ENCODE results near the gene CIT.

DNA sequence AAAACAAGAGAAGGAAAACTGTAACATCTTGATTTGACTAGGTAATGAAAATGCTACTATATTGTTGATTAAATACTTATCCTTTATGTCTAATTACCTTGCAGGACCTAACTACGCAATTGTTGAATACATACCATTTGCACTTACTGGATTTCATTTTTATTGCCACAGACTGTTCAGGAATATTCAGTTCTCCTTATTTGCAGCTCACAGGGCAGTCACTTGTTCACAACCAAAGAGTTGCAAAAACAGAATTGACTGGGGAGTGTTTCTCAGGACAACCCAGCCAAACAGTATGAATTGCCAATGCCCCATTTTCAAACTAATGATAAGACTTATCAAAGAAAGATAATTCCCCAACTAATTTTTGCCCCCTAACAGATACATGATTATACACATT is 49.4 kb downstream of the CIT start:
- TF ChIP-seq, protein P1, sequence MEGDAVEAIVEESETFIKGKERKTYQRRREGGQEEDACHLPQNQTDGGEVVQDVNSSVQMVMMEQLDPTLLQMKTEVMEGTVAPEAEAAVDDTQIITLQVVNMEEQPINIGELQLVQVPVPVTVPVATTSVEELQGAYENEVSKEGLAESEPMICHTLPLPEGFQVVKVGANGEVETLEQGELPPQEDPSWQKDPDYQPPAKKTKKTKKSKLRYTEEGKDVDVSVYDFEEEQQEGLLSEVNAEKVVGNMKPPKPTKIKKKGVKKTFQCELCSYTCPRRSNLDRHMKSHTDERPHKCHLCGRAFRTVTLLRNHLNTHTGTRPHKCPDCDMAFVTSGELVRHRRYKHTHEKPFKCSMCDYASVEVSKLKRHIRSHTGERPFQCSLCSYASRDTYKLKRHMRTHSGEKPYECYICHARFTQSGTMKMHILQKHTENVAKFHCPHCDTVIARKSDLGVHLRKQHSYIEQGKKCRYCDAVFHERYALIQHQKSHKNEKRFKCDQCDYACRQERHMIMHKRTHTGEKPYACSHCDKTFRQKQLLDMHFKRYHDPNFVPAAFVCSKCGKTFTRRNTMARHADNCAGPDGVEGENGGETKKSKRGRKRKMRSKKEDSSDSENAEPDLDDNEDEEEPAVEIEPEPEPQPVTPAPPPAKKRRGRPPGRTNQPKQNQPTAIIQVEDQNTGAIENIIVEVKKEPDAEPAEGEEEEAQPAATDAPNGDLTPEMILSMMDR (IDR thresholded peaks at IDR 0.05): no peak
- no peak for TF ChIP-seq POLR2A (IDR thresholded peaks at IDR 0.05)
